Keratinocyte (primary cell): ENCODE measurements around the gene TRIM47. TPM values are rescaled to one million over a fixed set of nuclear protein-coding genes. Genes with fewer than 3 reads are reported as not detected.
"Not testable (repeated sequence)": the region's sequence is repeated elsewhere in the genome, so short reads cannot be mapped to it uniquely, and the experiment has no call there.

Source experiments
- DNase-seq: peaks from one replicate; pipeline ENCODE4 v3.0.0-alpha.2; 2011; ENCODE audit warnings: low read depth, missing footprints, low spot score
- FAIRE-seq: peaks from 2 replicates; lab custom pipeline; 2011; peaks lifted over from hg19 to GRCh38; lab: Jason Lieb, UNC
- H2AFZ ChIP-seq: 2 replicates; pipeline ENCODE4 v1.6.0; 2012; ENCODE audit warnings: low read length, control low read depth, inconsistent platforms; ENCODE audit not compliant: control insufficient read depth
- H3K27ac ChIP-seq: 2 replicates; pipeline ENCODE4 v1.5.1; 2011; ENCODE audit warnings: low read length; ENCODE audit not compliant: control insufficient read depth, insufficient read depth
- H3K27me3 ChIP-seq: 3 replicates; pipeline ENCODE4 v1.6.0; 2011; ENCODE audit warnings: low read length; ENCODE audit not compliant: control insufficient read depth, insufficient read depth; ENCODE audit errors: extremely low read depth
- H3K36me3 ChIP-seq, 2 experiments: 2 replicates in 1 of 2; 3 replicates in 1 of 2; pipeline ENCODE4 v1.5.1; 2011; ENCODE audit warnings: low read length in 2 of 2, mild to moderate bottlenecking in 1 of 2; ENCODE audit not compliant: control insufficient read depth in 2 of 2, insufficient read depth in 2 of 2; ENCODE audit errors: extremely low read depth in 1 of 2
- H3K4me1 ChIP-seq: 3 replicates; pipeline ENCODE4 v1.5.1; 2011; ENCODE audit warnings: low read length; ENCODE audit not compliant: control insufficient read depth, insufficient read depth; ENCODE audit errors: extremely low read depth
- H3K4me2 ChIP-seq: 3 replicates; pipeline ENCODE4 v1.6.0; 2011; ENCODE audit warnings: low read depth, low read length; ENCODE audit not compliant: control insufficient read depth, insufficient read depth; ENCODE audit errors: extremely low read depth
- H3K4me3 ChIP-seq, 3 experiments: fragments of 200-600 bp in 1 of 3; sonication (generic) in 1 of 3; 2 replicates in 2 of 3; 3 replicates in 1 of 3; pipeline ENCODE4 v1.5.1; 2011 to 2016; ENCODE audit warnings: low read length in 3 of 3, mild to moderate bottlenecking in 3 of 3, control low read depth in 2 of 3, inconsistent platforms in 1 of 3, low read depth in 1 of 3, mixed read lengths in 1 of 3, mixed run types in 1 of 3, moderate library complexity in 1 of 3; ENCODE audit not compliant: control insufficient read depth in 2 of 3, insufficient read depth in 2 of 3; ENCODE audit errors: extremely low read depth in 1 of 3
- H3K79me2 ChIP-seq: 2 replicates; pipeline ENCODE4 v1.6.0; 2012; ENCODE audit warnings: low read length; ENCODE audit not compliant: control insufficient read depth, insufficient read depth
- H3K9ac ChIP-seq: 3 replicates; pipeline ENCODE4 v1.6.0; 2011; ENCODE audit warnings: low read length; ENCODE audit not compliant: control insufficient read depth, insufficient read depth; ENCODE audit errors: extremely low read depth
- H3K9me1 ChIP-seq: 3 replicates; pipeline ENCODE4 v1.6.0; 2011; ENCODE audit warnings: low read length; ENCODE audit not compliant: control insufficient read depth, insufficient read depth; ENCODE audit errors: extremely low read depth
- H3K9me3 ChIP-seq: 2 replicates; pipeline ENCODE4 v1.5.1; 2012; ENCODE audit warnings: low read depth, low read length; ENCODE audit not compliant: control insufficient read depth
- H4K20me1 ChIP-seq: 3 replicates; pipeline ENCODE4 v1.6.0; 2011; ENCODE audit warnings: low read length; ENCODE audit not compliant: control insufficient read depth, insufficient read depth; ENCODE audit errors: extremely low read depth
- dilution Hi-C: fragments of 300-500 bp; cut with MboI; formaldehyde crosslinking; loops from one replicate; pipeline ENCODE4 v1.7.0; 2020; ENCODE audit warnings: low sequenced_read_pairs; ENCODE audit not compliant: extremely low pct_ligation_motif_present
- polyA plus RNA-seq, 5 experiments: library from polyadenylated mRNA; depleted of rRNA in 3 of 5; stranded (reverse) in 3 of 5; stranded (forward) in 1 of 5; unstranded in 1 of 5; fragments of >200 nt; gene quantifications; 1 replicate in 1 of 5; 2 replicates in 3 of 5; 3 replicates in 1 of 5; pipeline versions ENCODE4 v1.2.1 to v1.2.3, GENCODE V29; 2011 to 2012; ENCODE audit warnings: missing spikeins in 2 of 5, low read depth in 1 of 5, low replicate concordance in 1 of 5
- TF ChIP-seq, protein P1 (sequence below), 3 experiments: IDR thresholded peaks in 1 of 3; conservative IDR thresholded peaks in 1 of 3; optimal IDR thresholded peaks in 1 of 3; 2 replicates in 2 of 3; 3 replicates in 1 of 3; pipeline versions ENCODE3 to v1.5.1; 2011; ENCODE audit warnings: low read length in 3 of 3, mild to moderate bottlenecking in 3 of 3, moderate library complexity in 2 of 3, control low read depth in 1 of 3, inconsistent platforms in 1 of 3; ENCODE audit not compliant: insufficient read depth in 2 of 3; ENCODE audit errors: extremely low read depth in 1 of 3

TRIM47 gene
- polyA plus RNA-seq, 1 donor (not counting 4 experiments of a cell fraction or from before 2014, with no cell fraction given): 9.4 TPM

DNA sequence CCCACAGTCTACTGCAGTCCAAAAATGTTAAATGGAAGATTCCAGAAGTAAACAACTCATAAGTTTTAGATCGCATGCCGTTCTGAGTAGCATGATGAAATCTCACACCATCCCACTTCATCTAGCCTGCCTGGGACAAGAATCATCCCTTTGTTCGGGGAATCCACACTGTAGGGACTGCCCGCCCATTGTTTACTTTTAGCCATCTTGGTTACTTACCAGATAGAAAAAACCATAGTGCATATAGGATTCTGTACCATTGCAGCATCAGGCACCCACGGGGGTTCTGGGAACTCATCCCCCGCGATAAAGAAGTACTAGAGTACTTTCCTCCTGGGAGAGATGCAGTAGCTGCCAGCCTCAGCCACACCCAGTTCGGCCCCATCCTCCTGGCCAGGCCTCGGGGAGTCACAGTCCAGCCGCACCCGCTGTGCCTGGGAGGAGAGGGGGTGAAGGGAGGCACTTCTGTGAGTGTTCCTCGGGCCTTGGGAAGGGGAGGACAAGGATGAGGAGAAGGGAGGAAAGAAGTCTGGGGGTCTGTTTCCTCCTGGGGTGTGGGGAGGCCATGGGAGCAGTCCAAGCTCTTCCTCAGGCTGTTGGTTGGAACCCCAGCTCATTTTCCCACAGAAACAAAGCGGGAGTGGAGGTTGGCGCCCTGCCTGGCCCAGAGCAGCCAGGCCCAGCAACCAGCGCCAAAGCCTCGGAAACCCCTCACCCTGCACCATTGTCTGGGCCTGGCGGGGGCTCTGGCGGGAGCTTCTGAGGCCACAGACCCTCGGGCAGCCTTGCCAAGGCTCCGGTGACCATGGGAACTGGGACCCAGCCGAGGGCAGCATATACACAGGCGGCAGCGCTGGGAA, 8.9 kb downstream of the TRIM47 start:
- H3K4me2 ChIP-seq: peak overlapping the region; percentile 27
- H3K4me1 ChIP-seq: peaks cover 24% of the 10 kb centered on the region
- H4K20me1 ChIP-seq: no peaks in the 10 kb centered on the region
- no peaks in the 10 kb centered on the region for H3K36me3 ChIP-seq
- no peaks in the 10 kb centered on the region for H3K27me3 ChIP-seq
- TF ChIP-seq, protein P1, sequence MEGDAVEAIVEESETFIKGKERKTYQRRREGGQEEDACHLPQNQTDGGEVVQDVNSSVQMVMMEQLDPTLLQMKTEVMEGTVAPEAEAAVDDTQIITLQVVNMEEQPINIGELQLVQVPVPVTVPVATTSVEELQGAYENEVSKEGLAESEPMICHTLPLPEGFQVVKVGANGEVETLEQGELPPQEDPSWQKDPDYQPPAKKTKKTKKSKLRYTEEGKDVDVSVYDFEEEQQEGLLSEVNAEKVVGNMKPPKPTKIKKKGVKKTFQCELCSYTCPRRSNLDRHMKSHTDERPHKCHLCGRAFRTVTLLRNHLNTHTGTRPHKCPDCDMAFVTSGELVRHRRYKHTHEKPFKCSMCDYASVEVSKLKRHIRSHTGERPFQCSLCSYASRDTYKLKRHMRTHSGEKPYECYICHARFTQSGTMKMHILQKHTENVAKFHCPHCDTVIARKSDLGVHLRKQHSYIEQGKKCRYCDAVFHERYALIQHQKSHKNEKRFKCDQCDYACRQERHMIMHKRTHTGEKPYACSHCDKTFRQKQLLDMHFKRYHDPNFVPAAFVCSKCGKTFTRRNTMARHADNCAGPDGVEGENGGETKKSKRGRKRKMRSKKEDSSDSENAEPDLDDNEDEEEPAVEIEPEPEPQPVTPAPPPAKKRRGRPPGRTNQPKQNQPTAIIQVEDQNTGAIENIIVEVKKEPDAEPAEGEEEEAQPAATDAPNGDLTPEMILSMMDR (optimal IDR thresholded peaks at IDR 0.05 in 1 of 3, IDR thresholded peaks at IDR 0.05 in 1 of 3, conservative IDR thresholded peaks at IDR 0.05 in 1 of 3; ENCODE audit: extremely low read depth in 1 of 3, insufficient read depth in 2 of 3, low read length in 3 of 3): no peak
- no peak for DNase-seq
- H3K9me1 ChIP-seq: no peaks in the 10 kb centered on the region
- H3K4me3 ChIP-seq: no peak overlapping the region
- dilution Hi-C loops: no loop called here
- H2AFZ ChIP-seq: peak overlapping the region; percentile 29
- no peaks in the 10 kb centered on the region for H3K79me2 ChIP-seq
- H3K9me3 ChIP-seq: no peaks in the 10 kb centered on the region
- H3K9ac ChIP-seq: peak overlapping the region; percentile 4
- no peak for FAIRE-seq
- no peak overlapping the region for H3K27ac ChIP-seq

DNA sequence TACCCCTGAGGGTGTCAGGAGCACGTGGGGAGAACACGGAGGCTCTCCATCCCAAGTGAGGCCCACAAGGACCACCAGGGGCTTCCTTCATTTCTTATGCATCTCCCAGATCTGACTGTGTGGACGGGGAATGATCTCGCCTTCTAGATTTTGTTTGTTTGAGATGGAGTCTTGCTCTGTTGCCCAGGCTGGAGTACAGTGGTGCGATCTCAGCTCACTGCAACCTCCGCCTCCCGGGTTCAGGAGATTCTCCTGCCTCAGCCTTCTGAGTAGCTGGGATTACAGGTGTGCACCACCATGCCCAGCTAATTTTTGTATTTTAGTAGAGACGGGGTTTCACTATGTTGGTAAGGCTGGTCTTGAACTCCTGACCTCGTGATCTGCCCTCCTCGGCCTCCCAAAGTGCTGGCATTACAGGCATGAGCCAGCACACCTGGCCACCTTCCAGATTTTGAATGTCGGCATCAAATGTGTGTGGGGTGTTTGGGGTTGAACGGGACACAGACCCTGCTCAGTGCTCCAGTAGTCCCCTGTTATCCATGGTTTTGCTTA, 9.6 kb downstream of the TRIM47 start:
- H4K20me1 ChIP-seq, H3K27me3 ChIP-seq, H3K4me3 ChIP-seq, H3K79me2 ChIP-seq, H3K36me3 ChIP-seq, H3K9me3 ChIP-seq, H3K9me1 ChIP-seq, DNase-seq, H3K9ac ChIP-seq, H3K4me2 ChIP-seq, FAIRE-seq, H3K27ac ChIP-seq, dilution Hi-C loops: not testable (repeated sequence)
- Histone ChIP-seq H3K4me1 (peaks cover 31% of the 10 kb centered on the region), H2AFZ (peak overlapping the region; percentile 29)

DNA sequence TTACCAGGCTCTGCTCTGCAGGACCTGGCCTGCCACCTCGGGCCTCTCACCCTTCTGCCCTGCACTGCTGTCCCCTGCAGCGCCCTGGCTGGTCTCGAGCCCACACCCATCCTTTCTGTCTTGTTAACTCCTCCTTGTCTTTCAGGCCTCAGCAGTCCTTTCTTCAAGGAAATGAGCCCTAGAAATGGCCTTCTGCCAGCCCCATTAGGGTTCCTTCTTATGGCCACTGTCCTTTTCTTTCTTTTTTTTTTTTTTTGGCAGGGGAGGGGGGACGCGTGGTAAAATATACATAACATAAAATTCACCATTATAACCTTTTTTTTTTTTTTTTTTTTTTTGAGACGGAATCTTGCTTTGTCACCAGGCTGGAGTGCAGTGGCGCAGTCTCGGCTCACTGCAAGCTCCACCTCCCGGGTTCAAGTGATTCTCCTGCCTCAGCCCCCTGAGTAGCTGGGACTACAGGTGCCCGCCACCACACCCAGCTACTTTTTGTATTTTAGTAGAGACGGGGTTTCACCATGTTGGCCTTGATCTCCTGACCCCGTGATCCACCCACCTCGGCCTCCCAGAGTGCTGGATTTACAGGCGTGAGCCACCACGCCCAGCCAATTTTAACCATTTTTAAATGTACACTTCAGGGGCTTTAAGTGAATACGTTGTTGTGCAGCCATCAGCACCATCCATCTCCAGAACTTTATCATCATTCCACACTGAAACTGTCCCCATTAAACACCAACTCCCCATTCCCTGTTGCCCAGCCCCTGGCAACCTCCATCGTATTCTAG, 12.8 kb downstream of the TRIM47 start:
- FAIRE-seq, DNase-seq: not testable (repeated sequence)

DNA sequence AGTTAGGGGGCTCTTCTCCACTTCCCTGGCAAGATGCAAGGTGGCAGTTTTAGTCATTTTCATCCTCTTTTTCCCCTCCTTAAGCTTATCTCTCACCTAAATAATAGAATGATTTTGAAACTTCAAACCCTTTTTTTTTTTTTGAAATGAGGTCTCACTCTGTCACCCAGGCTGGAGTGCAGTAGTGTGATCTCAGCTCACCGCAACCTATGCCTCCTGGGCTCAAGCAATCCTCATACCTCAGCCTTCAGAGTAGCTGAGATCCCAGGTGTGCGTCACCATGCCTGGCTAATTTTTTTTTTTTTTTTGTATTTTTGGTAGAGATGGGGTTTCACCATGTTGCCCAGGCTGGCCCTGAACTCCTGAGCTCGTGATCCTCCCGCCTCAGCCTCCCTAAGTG, 13.5 kb downstream of the TRIM47 start:
- H3K79me2 ChIP-seq, dilution Hi-C loops, H3K9me3 ChIP-seq, H3K36me3 ChIP-seq, DNase-seq, H4K20me1 ChIP-seq, H3K27me3 ChIP-seq, H3K9me1 ChIP-seq, FAIRE-seq: not testable (repeated sequence)
- Histone ChIP-seq H2AFZ (peak overlapping the region; percentile 37), H3K9ac (peak overlapping the region; percentile 69), H3K4me2 (peak overlapping the region; percentile 77), H3K4me3 (peak overlapping the region in 1 of 3 experiments; percentile 27), H3K27ac (peak overlapping the region; percentile 84), H3K4me1 (peaks cover 16% of the 10 kb centered on the region)

More for the DNA sequence above, 12.8 kb downstream of the TRIM47 start:
- H3K27me3 ChIP-seq, H3K79me2 ChIP-seq, H3K4me2 ChIP-seq, dilution Hi-C loops, H3K36me3 ChIP-seq, H3K9me3 ChIP-seq, H3K9me1 ChIP-seq, H3K4me3 ChIP-seq, H4K20me1 ChIP-seq: not testable (repeated sequence)
- H3K4me1 ChIP-seq: peaks cover 19% of the 10 kb centered on the region
- peak overlapping the region; percentile 15 for H3K9ac ChIP-seq
- peak overlapping the region; percentile 37 for H2AFZ ChIP-seq
- H3K27ac ChIP-seq: peak overlapping the region; percentile 84
